ENCODE data around the gene CCDC126. TPM values are rescaled to one million over a fixed set of nuclear protein-coding genes. Genes with fewer than 3 reads are reported as not detected.
A peak's percentile ranks its signal among the peaks of the same experiment; 100 is the strongest.

Gene CCDC126
- total RNA-seq, 1 donor from 2014 or later, result 15.7 TPM

GRCh38 chr7:23586159-23586558 lies 11.0 kb upstream of the CCDC126 start:
- Mint-ChIP-seq H3K27me3 (no peaks in the 10 kb centered on the region), H3K9me3 (no peaks in the 10 kb centered on the region), H3K4me1 (no peaks in the 10 kb centered on the region), H3K27ac (no peak overlapping the region), H3K36me3 (ENCODE audit: low read depth) (no peaks in the 10 kb centered on the region), H3K4me3 (no peak overlapping the region)
- TF ChIP-seq, protein P1, sequence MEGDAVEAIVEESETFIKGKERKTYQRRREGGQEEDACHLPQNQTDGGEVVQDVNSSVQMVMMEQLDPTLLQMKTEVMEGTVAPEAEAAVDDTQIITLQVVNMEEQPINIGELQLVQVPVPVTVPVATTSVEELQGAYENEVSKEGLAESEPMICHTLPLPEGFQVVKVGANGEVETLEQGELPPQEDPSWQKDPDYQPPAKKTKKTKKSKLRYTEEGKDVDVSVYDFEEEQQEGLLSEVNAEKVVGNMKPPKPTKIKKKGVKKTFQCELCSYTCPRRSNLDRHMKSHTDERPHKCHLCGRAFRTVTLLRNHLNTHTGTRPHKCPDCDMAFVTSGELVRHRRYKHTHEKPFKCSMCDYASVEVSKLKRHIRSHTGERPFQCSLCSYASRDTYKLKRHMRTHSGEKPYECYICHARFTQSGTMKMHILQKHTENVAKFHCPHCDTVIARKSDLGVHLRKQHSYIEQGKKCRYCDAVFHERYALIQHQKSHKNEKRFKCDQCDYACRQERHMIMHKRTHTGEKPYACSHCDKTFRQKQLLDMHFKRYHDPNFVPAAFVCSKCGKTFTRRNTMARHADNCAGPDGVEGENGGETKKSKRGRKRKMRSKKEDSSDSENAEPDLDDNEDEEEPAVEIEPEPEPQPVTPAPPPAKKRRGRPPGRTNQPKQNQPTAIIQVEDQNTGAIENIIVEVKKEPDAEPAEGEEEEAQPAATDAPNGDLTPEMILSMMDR (IDR thresholded peaks at IDR 0.05), result no peak
- POLR2A ChIA-PET, result no interaction called here
- no peak for DNase-seq
- no peak for ATAC-seq (ENCODE audit: low read depth)
- CTCF ChIA-PET, result no interaction called here
- intact Hi-C loops (cut with micrococcal nuclease), result no loop called here

- Mint-ChIP-seq H3K4me1 (peaks cover 22% of the 10 kb centered on the region), H3K36me3 (ENCODE audit: low read depth) (no peaks in the 10 kb centered on the region), H3K9me3 (no peaks in the 10 kb centered on the region), H3K27me3 (no peaks in the 10 kb centered on the region), H3K4me3 (no peak overlapping the region), H3K27ac (no peak overlapping the region)
- POLR2A ChIA-PET, result no interaction called here
- no peak for DNase-seq
- CTCF ChIA-PET, result interaction anchor here (0.6 kb wide), 1 partner anchor 1508 kb away, joined by 3 read pairs; no protein-coding TSS in a partner anchor
- intact Hi-C loops (cut with micrococcal nuclease), result no loop called here
- ATAC-seq (ENCODE audit: low read depth), result no peak
- TF ChIP-seq, protein P1 (IDR thresholded peaks at IDR 0.05), result no peak
Measured at GRCh38 chr7:23590529-23590928, 6.7 kb upstream of the CCDC126 start.

GRCh38 chr7:23593706-23594105 lies 3.5 kb upstream of the CCDC126 start:
- no peak for DNase-seq
- Mint-ChIP-seq H3K4me1 (peaks cover 42% of the 10 kb centered on the region), H3K27me3 (no peaks in the 10 kb centered on the region), H3K27ac (peak overlapping the region; percentile 19), H3K36me3 (ENCODE audit: low read depth) (peaks cover 3% of the 10 kb centered on the region), H3K9me3 (no peaks in the 10 kb centered on the region), H3K4me3 (no peak overlapping the region)
- intact Hi-C loops (cut with micrococcal nuclease), result no loop called here
- TF ChIP-seq, protein P1 (IDR thresholded peaks at IDR 0.05), result no peak
- no peak for ATAC-seq (ENCODE audit: low read depth)
- ChIA-PET POLR2A (no interaction called here), CTCF (no interaction called here)

- ATAC-seq (ENCODE audit: low read depth) (peak; percentile 81), DNase-seq (no peak)
- intact Hi-C loops (cut with micrococcal nuclease), result loop anchor here (1.0 to 5.0 kb wide), 7 partner anchors 63 to 1648 kb away; partner anchors contain the start of genes CDCA7L, HYCC1, IGF2BP3 and OSBPL3
- peaks cover 5% of the 10 kb centered on the region for H3K36me3 Mint-ChIP-seq (ENCODE audit: low read depth)
- H3K4me3 Mint-ChIP-seq, result peak overlapping the region; percentile 45
- TF ChIP-seq, protein P1 (IDR thresholded peaks at IDR 0.05), result no peak
- peak overlapping the region; percentile 78 for H3K27ac Mint-ChIP-seq
- ChIA-PET POLR2A (interaction anchor here (1.0 kb wide), 1 partner anchor 413 kb away, joined by 3 read pairs; the partner anchor contains the start of gene NUP42), CTCF (interaction anchor here (1.7 to 1.8 kb wide), 2 partner anchors 102 to 237 kb away, joined by 4 to 5 read pairs; no protein-coding TSS in a partner anchor)
- no peaks in the 10 kb centered on the region for H3K27me3 Mint-ChIP-seq
- no peaks in the 10 kb centered on the region for H3K9me3 Mint-ChIP-seq
- peaks cover 49% of the 10 kb centered on the region for H3K4me1 Mint-ChIP-seq
Measured at GRCh38 chr7:23594879-23595604, 2.1 kb upstream of the CCDC126 start.

DNA sequence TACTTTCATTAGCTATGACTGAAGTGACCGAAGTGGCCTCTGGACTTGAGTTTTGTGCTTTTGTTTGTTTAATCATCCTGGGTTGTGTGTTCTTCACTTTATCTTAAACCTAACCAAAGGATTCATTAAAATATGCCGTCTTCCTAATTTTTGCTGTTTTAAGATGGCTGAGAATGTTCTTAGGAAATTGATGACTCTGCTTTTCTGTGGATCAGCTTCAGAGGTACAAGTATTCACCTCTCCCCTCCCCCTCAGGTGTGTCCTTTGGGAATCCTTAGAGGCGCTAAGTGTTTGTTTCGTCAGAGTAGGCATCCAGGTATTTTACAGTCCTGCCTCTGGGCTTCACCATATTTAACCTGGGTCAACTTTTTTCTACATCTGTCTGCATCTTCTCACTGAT lies 1.1 kb downstream of the CCDC126 start:
- Mint-ChIP-seq H3K9me3 (no peaks in the 10 kb centered on the region), H3K27me3 (no peaks in the 10 kb centered on the region), H3K36me3 (ENCODE audit: low read depth) (peaks cover 7% of the 10 kb centered on the region), H3K27ac (peak overlapping the region; percentile 51), H3K4me1 (peaks cover 58% of the 10 kb centered on the region), H3K4me3 (peak overlapping the region; percentile 89)
- POLR2A ChIA-PET, result interaction anchor here (1.0 to 1.6 kb wide), 5 partner anchors 11 to 1527 kb away, joined by 3 to 9 read pairs (median 4); partner anchors contain the start of genes CYCS and FAM221A
- DNase-seq, result no peak
- TF ChIP-seq, protein P1 (IDR thresholded peaks at IDR 0.05), result no peak
- ATAC-seq (ENCODE audit: low read depth), result no peak
- intact Hi-C loops (cut with micrococcal nuclease), result loop anchor here (5.0 kb wide), 6 partner anchors 126 to 1651 kb away; partner anchors contain the start of genes CDCA7L, HYCC1, IGF2BP3 and OSBPL3
- CTCF ChIA-PET, result interaction anchor here (1.0 to 2.2 kb wide), 4 partner anchors 10 to 99 kb away, joined by 3 to 14 read pairs (median 6); partner anchors contain the start of gene FAM221A
